CD4-positive, alpha-beta T cell treated with Interleukin-12 subunit alpha and Interleukin-12 subunit beta, for 1 hour (primary cell): ENCODE measurements around the gene MAP2K5.
A peak's percentile ranks its signal among the peaks of the same experiment; 100 is the strongest.

ENCODE experiments used
- DNase-seq: peaks from one replicate; pipeline ENCODE4 v3.0.0-alpha.2; 2020

Gene MAP2K5

GRCh38 chr15:67731112-67731721 is 188.7 kb downstream of the MAP2K5 start:
- DNase-seq = no peak

GRCh38 chr15:67732164-67732563 is 189.7 kb downstream of the MAP2K5 start:
- DNase-seq = no peak

- DNase-seq = no peak
Observed at GRCh38 chr15:67732671-67733374, 190.3 kb downstream of the MAP2K5 start.

GRCh38 chr15:67735896-67736295 is 193.4 kb downstream of the MAP2K5 start:
- no peak for DNase-seq

GRCh38 chr15:67736810-67737209 is 194.3 kb downstream of the MAP2K5 start:
- DNase-seq = no peak

GRCh38 chr15:67738056-67738455 is 195.6 kb downstream of the MAP2K5 start:
- no peak for DNase-seq

GRCh38 chr15:67740405-67740804 is 197.9 kb downstream of the MAP2K5 start:
- no peak for DNase-seq

GRCh38 chr15:67741308-67741707 is 198.8 kb downstream of the MAP2K5 start:
- DNase-seq = no peak

- no peak for DNase-seq
Observed at GRCh38 chr15:67743558-67743957, 201.1 kb downstream of the MAP2K5 start.

GRCh38 chr15:67744331-67745072 is 202.0 kb downstream of the MAP2K5 start:
- DNase-seq = no peak

GRCh38 chr15:67745073-67746006 is 202.8 kb downstream of the MAP2K5 start:
- no peak for DNase-seq

GRCh38 chr15:67746022-67746421 is 203.5 kb downstream of the MAP2K5 start:
- no peak for DNase-seq

GRCh38 chr15:67746450-67746849 is 203.9 kb downstream of the MAP2K5 start:
- no peak for DNase-seq

GRCh38 chr15:67747921-67748320 is 205.4 kb downstream of the MAP2K5 start:
- no peak for DNase-seq

- no peak for DNase-seq
Observed at GRCh38 chr15:67750371-67750770, 207.9 kb downstream of the MAP2K5 start.

GRCh38 chr15:67753891-67754290 is 211.4 kb downstream of the MAP2K5 start:
- no peak for DNase-seq

- DNase-seq = no peak
Observed at GRCh38 chr15:67755264-67755663, 212.8 kb downstream of the MAP2K5 start.

- no peak for DNase-seq
Observed at GRCh38 chr15:67755936-67756335, 213.4 kb downstream of the MAP2K5 start.

GRCh38 chr15:67758619-67759300 is 216.3 kb downstream of the MAP2K5 start:
- peak; percentile 27 for DNase-seq

GRCh38 chr15:67760901-67761300 is 218.4 kb downstream of the MAP2K5 start:
- no peak for DNase-seq

GRCh38 chr15:67761343-67761742 is 218.8 kb downstream of the MAP2K5 start:
- DNase-seq = no peak
